Suppressor macrophage treated with lipopolysaccharide for 4 hours (primary cell): ENCODE results near the gene SPATA33.
A peak's percentile ranks its signal among the peaks of the same experiment; 100 is the strongest.
"Not testable (repeated sequence)": the region's sequence is repeated elsewhere in the genome, so short reads cannot be mapped to it uniquely, and the experiment has no call there.

ENCODE experiments used
- DNase-seq: peaks from one replicate; pipeline ENCODE4 v3.0.0-alpha.2; 2020

SPATA33 gene

GRCh38 chr16:89667000-89667399 is 9.4 kb downstream of the SPATA33 start:
- not testable (repeated sequence) for DNase-seq

DNA sequence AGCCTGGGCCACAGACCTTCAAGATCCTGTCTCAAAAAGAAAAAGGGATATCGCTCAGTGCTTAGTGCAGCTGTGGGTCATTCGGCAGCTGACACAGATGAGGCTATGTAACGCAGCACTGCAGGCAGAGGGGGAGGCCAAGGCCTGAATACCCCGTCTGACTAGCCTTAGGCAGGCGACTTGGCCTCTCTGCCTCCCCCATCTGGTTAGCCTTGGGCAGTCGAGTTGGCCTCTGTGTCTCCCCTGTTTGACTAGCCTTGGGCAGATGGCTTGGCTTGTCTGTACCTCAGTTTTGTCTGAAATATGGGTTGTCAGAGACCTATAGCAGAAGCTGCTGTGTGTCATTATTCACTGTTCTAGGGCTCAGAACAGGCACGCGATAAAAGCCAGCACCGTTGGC is 10.0 kb downstream of the SPATA33 start:
- no peak for DNase-seq

GRCh38 chr16:89668790-89669158 is 11.1 kb downstream of the SPATA33 start:
- DNase-seq, result no peak

DNA sequence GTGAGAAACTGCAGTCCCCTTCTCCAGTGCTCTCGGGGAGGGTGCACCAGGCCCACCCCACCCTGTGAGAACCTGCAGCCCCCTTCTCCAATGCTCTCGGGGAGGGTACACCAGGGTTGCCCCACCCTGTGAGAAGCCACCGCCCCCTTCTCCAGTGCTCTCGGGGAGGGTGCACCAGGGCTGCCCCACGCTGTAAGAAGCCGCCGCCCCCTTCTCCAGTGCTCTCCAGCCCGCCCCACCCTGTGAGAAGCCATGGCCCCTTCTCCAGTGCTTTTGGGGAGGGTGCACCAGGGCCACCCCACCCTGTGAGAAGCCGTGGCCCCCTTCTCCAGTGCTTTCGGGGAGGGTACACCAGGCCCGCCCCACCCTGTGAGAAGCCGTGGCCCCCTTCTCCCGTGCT is 12.1 kb downstream of the SPATA33 start:
- no peak for DNase-seq

- DNase-seq, result no peak
These were observed 13.1 kb downstream of the SPATA33 start for GRCh38 chr16:89670496-89671431.

DNA sequence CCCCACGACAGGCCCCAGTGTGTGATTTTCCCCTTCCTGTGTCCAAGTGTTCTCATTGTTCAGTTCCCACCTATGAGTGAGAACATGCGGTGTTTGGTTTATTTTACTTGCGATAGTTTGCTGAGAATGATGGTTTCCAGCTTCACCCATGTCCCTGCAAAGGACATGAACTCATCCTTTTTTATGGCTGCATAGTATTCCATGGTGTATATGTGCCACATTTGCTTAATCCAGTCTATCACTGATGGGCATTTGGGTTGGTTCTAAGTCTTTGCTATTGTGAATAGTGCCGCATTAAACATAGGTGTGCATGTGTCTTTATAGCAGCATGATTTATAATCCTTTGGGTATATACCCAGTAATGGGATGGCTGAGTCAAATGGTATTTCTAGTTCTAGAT is 13.9 kb downstream of the SPATA33 start:
- not testable (repeated sequence) for DNase-seq

- DNase-seq, result no peak
These were observed 14.7 kb downstream of the SPATA33 start for GRCh38 chr16:89672177-89672941.

DNA sequence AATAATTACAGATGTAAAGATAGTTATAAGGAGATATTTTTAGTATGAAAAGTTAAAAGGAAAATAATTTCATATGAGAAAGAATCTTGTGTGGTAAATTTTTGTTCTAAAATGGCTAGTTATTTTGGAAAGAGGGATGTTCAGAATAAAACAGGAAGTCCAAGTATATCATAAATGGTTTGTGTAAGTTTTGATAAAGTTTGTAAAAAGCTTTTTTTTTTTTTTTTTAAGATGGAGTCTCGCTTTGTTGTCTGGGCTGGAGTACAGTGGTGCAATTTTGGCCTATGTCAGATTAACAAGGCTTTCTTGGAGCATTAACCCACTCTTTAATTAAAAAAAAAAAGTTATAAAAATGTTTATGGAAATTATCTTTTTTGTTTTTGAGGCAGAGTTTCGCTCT is 20.6 kb downstream of the SPATA33 start:
- no peak for DNase-seq

DNA sequence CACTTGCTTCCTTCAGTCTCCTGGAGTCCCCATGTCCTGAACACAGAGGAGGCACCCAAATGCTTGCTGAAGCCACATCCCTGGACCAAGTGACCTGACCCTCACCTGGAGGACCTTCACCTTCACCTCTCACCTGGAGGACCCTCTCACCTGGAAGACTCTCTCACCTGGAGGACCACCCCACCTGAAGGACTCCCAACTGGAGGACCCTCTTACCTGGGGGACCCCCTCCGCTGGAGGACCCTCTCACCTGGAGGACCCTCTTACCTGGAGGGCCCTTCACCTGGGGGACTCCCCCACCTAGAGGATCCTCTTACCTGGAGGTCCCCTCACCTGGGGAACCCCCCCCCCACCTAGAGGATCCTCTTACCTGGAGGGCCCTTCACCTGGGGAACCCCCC is 28.3 kb downstream of the SPATA33 start:
- DNase-seq, result no peak

DNA sequence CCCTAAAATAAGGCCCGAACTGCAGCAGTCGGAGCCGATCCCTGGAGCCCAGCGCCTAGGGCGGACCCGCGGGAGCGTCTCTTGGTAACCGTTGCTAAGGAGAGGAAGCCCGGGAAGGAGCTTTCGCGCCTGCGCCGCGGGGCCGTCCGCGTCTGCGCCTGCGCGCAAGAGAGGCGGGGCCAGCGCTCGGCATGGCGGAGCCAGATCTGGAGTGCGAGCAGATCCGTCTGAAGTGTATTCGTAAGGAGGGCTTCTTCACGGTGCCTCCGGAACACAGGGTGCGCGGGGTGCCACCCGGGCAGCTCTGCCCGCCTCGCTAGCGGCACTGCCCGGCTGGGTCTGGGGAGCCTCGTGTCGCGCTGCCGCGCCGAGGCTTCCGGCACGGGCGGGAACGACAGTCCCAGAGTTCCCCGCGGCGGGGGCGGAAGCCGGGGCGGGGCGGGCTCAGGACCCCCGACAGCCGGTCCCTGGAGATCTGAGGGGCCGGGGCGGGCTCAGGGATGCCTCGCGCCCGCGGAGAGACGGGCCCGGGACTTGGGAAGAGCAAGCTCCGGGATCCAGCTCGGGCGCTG is 29.0 kb downstream of the SPATA33 start, which contains the start of gene CDK10:
TSS of gene CDK10 (plus strand) at position 170 of the 572 bp plus-strand sequence. CDS start at position 192, 22 bp downstream.
- peak; percentile 96 for DNase-seq

GRCh38 chr16:89687092-89687940 is 29.7 kb downstream of the SPATA33 start:
- no peak for DNase-seq

DNA sequence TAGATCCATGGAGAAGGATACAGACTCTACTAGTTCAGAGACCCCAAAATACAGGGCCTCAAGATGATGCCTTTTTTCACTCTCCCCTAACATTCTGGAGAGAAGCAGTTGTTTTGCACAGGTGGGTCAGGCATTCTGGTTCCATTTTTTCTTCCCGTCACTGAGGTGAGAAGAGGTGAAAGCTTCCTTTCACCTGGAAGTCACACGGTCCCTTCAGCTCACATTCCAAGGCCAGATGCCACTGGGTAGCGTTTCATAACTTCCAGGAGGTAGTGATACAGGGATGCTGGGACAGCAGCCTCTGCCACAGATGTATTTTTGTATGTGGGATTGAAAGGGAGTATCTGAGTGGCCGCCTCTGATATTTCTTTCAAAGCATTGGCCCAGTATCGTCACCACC is 30.8 kb downstream of the SPATA33 start:
- no peak for DNase-seq

- DNase-seq, result no peak
These were observed 31.5 kb downstream of the SPATA33 start for GRCh38 chr16:89689142-89689541.

GRCh38 chr16:89689621-89690020 is 32.0 kb downstream of the SPATA33 start:
- DNase-seq, result not testable (repeated sequence)

DNA sequence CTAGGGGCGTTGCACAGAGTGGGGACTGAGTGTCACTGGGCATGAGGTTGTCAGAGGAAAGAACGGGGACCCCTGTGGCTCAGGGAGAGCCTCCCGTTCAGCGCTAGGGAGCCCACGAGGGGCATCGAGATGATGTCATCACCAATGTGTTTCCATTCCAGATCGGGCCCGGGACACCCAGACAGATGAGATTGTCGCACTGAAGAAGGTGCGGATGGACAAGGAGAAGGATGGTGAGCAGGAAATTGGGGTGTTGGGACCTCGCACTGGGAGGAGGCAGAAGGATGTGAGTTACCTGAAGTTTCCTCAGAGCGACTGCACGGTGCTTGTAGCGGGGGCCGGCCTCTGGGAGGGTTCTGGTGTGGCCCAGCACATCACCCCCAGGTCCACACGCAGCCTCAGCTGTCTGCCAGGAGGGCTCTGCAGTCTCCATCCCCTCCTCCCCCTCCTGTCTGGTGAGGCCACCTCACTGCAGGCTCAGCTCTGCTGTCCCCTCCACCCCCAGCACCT is 32.8 kb downstream of the SPATA33 start:
- DNase-seq, result no peak

- no peak for DNase-seq
These were observed 33.8 kb downstream of the SPATA33 start for GRCh38 chr16:89691231-89691985.

DNA sequence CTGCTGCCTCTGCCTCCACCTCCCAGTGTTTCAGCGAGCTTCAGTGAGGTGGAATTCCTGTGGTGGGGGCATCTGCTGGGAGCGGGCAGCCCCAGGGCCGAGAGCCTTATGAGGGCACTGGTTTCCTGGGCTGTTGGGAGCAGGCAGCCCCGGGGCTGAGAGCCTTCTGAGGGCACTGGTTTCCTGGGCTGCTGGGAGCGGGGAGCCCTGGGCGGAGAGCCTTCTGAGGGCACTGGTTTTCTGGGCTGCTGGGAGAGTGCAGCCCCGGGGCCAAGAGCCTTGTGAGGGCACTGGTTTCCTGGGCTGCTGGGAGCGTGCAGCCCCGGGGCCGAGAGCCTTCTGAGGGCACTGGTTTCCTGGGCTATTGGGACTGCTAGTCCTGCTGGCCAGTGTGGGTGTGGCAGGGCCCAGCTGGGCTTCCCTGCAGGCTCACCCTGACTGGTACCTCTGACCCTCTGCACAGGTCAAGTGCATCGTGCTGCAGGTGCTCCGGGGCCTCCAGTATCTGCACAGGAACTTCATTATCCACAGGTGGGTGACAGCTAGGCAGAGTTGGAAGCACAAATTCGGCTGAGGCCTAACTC is 34.4 kb downstream of the SPATA33 start:
- DNase-seq, result no peak

GRCh38 chr16:89693289-89693731 is 35.7 kb downstream of the SPATA33 start:
- no peak for DNase-seq

GRCh38 chr16:89693931-89694783 is 36.5 kb downstream of the SPATA33 start:
- no peak for DNase-seq

DNA sequence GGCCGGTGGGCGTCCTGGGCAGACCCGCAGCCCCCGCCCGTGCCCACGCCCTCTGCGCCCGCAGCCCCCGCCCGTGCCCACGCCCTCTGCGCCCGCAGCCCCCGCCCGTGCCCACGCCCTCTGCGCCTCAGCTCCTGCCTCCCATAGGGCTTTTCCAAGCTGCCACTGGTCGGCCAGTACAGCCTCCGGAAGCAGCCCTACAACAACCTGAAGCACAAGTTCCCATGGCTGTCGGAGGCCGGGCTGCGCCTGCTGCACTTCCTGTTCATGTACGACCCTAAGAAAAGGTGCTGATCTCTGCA is 37.1 kb downstream of the SPATA33 start:
- DNase-seq, result not testable (repeated sequence)
